ENCODE measurements around the gene TCP10L.

Gene TCP10L

DNA sequence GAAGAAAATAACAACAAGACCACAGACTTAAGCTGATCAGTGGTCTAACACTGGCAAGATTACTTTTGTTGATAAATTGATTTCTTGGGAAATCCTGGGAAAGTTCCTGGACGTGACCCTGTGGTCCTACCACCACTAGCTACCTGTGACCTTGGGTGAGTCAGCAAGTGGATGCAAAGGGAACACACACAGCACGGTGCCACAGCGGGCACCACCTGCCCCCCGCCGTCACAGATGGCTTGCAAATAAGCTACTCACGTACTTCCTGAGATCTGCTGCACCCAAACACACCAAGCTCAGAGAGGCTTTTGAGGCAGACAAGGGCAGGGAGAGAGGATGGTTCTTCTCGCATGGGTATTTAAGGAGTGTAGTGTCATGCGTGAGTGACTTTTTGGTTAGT is 14.2 kb upstream of the TCP10L start:
- no peak for DNase-seq (ENCODE audit: extremely low spot score)
- POLR2A ChIA-PET, result no interaction called here
- CTCF ChIA-PET, result interaction anchor here (1.0 to 4.7 kb wide), 8 partner anchors 11 to 233 kb away, joined by 3 to 76 read pairs (median 5); partner anchors contain the start of gene CFAP298
- TF ChIP-seq, protein P1, sequence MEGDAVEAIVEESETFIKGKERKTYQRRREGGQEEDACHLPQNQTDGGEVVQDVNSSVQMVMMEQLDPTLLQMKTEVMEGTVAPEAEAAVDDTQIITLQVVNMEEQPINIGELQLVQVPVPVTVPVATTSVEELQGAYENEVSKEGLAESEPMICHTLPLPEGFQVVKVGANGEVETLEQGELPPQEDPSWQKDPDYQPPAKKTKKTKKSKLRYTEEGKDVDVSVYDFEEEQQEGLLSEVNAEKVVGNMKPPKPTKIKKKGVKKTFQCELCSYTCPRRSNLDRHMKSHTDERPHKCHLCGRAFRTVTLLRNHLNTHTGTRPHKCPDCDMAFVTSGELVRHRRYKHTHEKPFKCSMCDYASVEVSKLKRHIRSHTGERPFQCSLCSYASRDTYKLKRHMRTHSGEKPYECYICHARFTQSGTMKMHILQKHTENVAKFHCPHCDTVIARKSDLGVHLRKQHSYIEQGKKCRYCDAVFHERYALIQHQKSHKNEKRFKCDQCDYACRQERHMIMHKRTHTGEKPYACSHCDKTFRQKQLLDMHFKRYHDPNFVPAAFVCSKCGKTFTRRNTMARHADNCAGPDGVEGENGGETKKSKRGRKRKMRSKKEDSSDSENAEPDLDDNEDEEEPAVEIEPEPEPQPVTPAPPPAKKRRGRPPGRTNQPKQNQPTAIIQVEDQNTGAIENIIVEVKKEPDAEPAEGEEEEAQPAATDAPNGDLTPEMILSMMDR (IDR thresholded peaks at IDR 0.05; ENCODE audit: control extremely low read depth, extremely low read depth, low read depth, missing control alignments), result no peak

DNA sequence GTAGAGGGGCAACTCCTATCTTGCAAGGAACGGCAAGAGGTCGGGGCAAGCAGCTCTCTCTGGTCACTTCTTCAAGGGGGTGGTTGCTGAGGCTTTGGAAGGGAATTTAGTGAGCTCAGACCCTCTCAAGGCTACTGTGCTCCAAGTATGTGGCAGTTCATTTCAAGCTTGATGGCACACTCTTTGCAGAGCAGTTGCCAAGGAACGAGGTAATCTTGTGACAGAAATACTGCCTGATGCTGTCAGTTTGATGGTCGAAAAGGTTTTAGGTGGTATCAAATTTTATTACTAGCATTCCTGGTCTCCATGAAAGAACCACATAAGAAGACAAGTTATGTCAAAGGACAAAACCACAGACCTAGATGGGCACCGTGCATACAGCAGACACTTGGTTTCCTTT is 13.8 kb upstream of the TCP10L start:
- no peak for DNase-seq (ENCODE audit: extremely low spot score)
- TF ChIP-seq, protein P1 (IDR thresholded peaks at IDR 0.05; ENCODE audit: control extremely low read depth, extremely low read depth, low read depth, missing control alignments), result no peak
- CTCF ChIA-PET, result interaction anchor here (1.0 to 4.7 kb wide), 4 partner anchors 11 to 196 kb away, joined by 3 to 76 read pairs (median 40); partner anchors contain the start of gene CFAP298
- POLR2A ChIA-PET, result no interaction called here

DNA sequence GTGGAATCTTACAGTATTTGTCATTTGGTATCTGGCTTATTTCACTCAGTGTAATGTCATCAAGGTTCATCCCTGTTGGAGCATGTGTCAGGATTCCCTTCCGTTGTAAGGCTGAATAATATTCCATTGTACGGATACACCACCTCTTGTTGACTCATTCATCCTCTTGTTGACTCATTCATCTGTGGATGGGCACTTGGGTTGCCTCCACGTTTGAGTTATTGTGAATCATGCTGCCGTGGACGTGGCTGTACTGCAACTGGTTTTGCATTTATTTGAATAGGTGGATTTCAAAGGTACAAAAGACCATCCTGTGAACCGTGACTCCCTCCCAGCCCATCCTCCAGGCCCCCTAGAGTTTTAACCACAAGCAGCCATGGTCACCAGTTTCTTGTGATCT is 11.9 kb upstream of the TCP10L start:
- DNase-seq (ENCODE audit: extremely low spot score), result no peak
- POLR2A ChIA-PET, result no interaction called here
- TF ChIP-seq, protein P1 (IDR thresholded peaks at IDR 0.05; ENCODE audit: control extremely low read depth, extremely low read depth, low read depth, missing control alignments), result no peak
- CTCF ChIA-PET, result no interaction called here

DNA sequence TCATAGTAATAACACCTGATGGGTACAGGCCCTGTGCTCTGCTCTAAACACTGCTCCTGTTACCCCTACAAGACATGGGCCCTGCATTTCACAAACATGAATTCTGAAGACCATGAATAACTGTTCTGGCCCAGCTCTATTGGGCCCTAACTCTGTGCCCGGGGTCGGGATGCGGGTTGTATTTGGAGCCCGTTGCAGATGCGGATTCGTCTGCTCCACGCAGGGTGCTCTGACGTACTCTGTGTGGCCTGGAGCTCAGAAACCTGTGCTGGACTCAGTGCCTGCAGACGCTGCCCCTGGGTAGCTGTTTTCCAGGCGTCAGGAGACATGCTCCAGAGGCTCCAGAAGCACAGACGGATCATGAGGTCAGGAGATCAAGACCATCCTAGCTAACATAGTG is 10.1 kb upstream of the TCP10L start:
- TF ChIP-seq, protein P1 (IDR thresholded peaks at IDR 0.05; ENCODE audit: control extremely low read depth, extremely low read depth, low read depth, missing control alignments), result no peak
- ChIA-PET POLR2A (no interaction called here), CTCF (interaction anchor here (1.2 to 2.2 kb wide), 3 partner anchors 26 to 194 kb away, joined by 3 to 6 read pairs (median 4); no protein-coding TSS in a partner anchor)
- no peak for DNase-seq (ENCODE audit: extremely low spot score)

DNA sequence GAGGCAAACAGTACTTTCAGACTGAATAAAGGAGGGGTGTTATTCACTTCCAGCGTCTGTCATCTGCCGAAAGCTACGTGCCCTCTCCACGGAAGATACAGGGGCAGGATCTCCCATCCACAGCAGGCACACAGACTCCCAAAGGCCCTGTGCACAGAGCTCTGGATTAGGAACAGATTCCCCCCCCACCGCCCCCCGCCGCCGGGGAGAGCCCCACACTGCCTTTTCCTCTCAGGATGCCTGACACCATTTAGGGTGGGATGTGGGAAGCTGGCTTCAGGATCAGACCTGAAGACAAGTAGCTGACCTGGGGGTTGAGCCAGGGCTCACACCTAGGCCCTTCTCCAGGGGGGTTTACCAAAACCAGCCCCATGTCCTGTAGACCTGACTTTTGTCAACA is 8.4 kb upstream of the TCP10L start:
- no peak for DNase-seq (ENCODE audit: extremely low spot score)
- ChIA-PET CTCF (interaction anchor here (1.1 kb wide), 1 partner anchor 8 kb away, joined by 3 read pairs; no protein-coding TSS in a partner anchor), POLR2A (interaction anchor here (0.6 kb wide), 1 partner anchor 84 kb away, joined by 3 read pairs; no protein-coding TSS in a partner anchor)
- TF ChIP-seq, protein P1 (IDR thresholded peaks at IDR 0.05; ENCODE audit: control extremely low read depth, extremely low read depth, low read depth, missing control alignments), result no peak

DNA sequence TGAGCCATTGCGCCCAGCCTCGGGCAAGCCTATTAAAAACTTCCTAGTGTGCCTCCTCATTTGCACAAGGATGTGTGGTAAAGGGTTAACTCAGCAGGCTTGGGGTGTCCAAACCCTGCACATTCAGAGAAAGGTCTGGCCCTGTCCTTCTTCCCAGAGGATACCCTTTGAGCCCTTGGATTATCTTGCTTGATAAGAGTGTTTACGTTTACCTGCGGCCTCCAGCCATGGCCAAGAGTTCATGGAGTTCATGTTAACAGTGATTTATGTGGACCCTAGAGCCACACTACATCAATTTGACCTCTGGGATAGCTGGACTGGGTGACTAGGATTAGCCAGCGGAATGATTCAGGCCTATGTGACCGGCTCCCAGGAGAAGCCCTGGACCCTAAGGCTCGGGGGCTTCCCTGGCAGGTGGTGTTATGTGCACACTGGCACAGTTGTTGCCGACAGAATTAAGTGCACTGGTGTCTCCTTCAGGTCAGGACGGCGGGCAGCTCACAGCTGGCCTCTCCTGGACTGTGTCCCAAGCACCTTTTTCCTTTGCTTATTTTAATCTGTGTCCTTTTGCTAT is 7.7 kb upstream of the TCP10L start:
- TF ChIP-seq, protein P1 (IDR thresholded peaks at IDR 0.05; ENCODE audit: control extremely low read depth, extremely low read depth, low read depth, missing control alignments), result no peak
- DNase-seq (ENCODE audit: extremely low spot score), result no peak
- ChIA-PET CTCF (interaction anchor here (1.1 to 4.4 kb wide), 3 partner anchors 8 to 21 kb away, joined by 3 to 21 read pairs (median 3); no protein-coding TSS in a partner anchor), POLR2A (interaction anchor here (0.6 kb wide), 1 partner anchor 84 kb away, joined by 3 read pairs; no protein-coding TSS in a partner anchor)
